ENCODE measurements around the gene DAP. TPM values are rescaled to one million over a fixed set of nuclear protein-coding genes. Genes with fewer than 3 reads are reported as not detected.

The DAP gene
- total RNA-seq, 4 donors from 2014 or later = 2.4 to 11.7 (median 3.6) TPM

- intact Hi-C loops (cut with DNase I; ENCODE audit: low total_unique reads) = no loop called here
- no peak for ATAC-seq
- H3K36me3 ChIP-seq = no peaks in the 10 kb centered on the region
Measured at GRCh38 chr5:10797261-10797660, 36.2 kb upstream of the DAP start.

GRCh38 chr5:10793785-10794184 is 32.8 kb upstream of the DAP start:
- Histone ChIP-seq H3K4me1 (no peaks in the 10 kb centered on the region), H3K36me3 (no peaks in the 10 kb centered on the region), H3K27ac (no peak overlapping the region), H3K4me3 (no peak overlapping the region), H3K27me3 (no peaks in the 10 kb centered on the region), H3K9me3 (no peaks in the 10 kb centered on the region)
- ATAC-seq (no peak), DNase-seq (no peak)
- intact Hi-C loops (cut with DNase I; ENCODE audit: low total_unique reads) (no loop called here), in situ Hi-C loops (cut with MboI; ENCODE audit: low sequenced_read_pairs in 4 of 4) (no loop called here)
- TF ChIP-seq POLR2A (IDR thresholded peaks at IDR 0.05) = no peak

More at GRCh38 chr5:10797261-10797660, 36.2 kb upstream of the DAP start:
- in situ Hi-C loops (cut with MboI; ENCODE audit: low sequenced_read_pairs in 4 of 4) = no loop called here
- Histone ChIP-seq H3K27me3 (no peaks in the 10 kb centered on the region), H3K4me3 (no peak overlapping the region), H3K9me3 (no peaks in the 10 kb centered on the region), H3K4me1 (no peaks in the 10 kb centered on the region), H3K27ac (no peak overlapping the region)
- TF ChIP-seq CTCF (IDR thresholded peaks at IDR 0.05 in 4 of 5, conservative IDR thresholded peaks at IDR 0.05 in 1 of 5) (no peak), POLR2A (IDR thresholded peaks at IDR 0.05) (no peak)
- DNase-seq = no peak

GRCh38 chr5:10792336-10792735 is 31.3 kb upstream of the DAP start:
- TF ChIP-seq CTCF (IDR thresholded peaks at IDR 0.05 in 4 of 5, conservative IDR thresholded peaks at IDR 0.05 in 1 of 5) = no peak
- TF ChIP-seq POLR2A (IDR thresholded peaks at IDR 0.05) = no peak
- no peaks in the 10 kb centered on the region for H3K4me1 ChIP-seq
- H3K27ac ChIP-seq = no peak overlapping the region
- H3K9me3 ChIP-seq = no peaks in the 10 kb centered on the region
- H3K27me3 ChIP-seq = no peaks in the 10 kb centered on the region
- DNase-seq (no peak), ATAC-seq (no peak)
- intact Hi-C loops (cut with DNase I; ENCODE audit: low total_unique reads) = no loop called here
- no peak overlapping the region for H3K4me3 ChIP-seq
- in situ Hi-C loops (cut with MboI; ENCODE audit: low sequenced_read_pairs in 4 of 4) = no loop called here
- H3K36me3 ChIP-seq = no peaks in the 10 kb centered on the region

GRCh38 chr5:10789726-10790125 is 28.7 kb upstream of the DAP start:
- intact Hi-C loops (cut with DNase I; ENCODE audit: low total_unique reads) (no loop called here), in situ Hi-C loops (cut with MboI; ENCODE audit: low sequenced_read_pairs in 4 of 4) (no loop called here)
- Histone ChIP-seq H3K27ac (no peak overlapping the region), H3K27me3 (no peaks in the 10 kb centered on the region), H3K4me3 (no peak overlapping the region), H3K36me3 (no peaks in the 10 kb centered on the region), H3K4me1 (no peaks in the 10 kb centered on the region), H3K9me3 (no peaks in the 10 kb centered on the region)
- no peak for TF ChIP-seq POLR2A (IDR thresholded peaks at IDR 0.05)
- no peak for TF ChIP-seq CTCF (IDR thresholded peaks at IDR 0.05 in 4 of 5, conservative IDR thresholded peaks at IDR 0.05 in 1 of 5)
- no peak for ATAC-seq
- no peak for DNase-seq

GRCh38 chr5:10789021-10789420 is 28.0 kb upstream of the DAP start:
- Histone ChIP-seq H3K9me3 (no peaks in the 10 kb centered on the region), H3K27ac (no peak overlapping the region), H3K4me1 (no peaks in the 10 kb centered on the region), H3K27me3 (no peaks in the 10 kb centered on the region), H3K4me3 (no peak overlapping the region), H3K36me3 (no peaks in the 10 kb centered on the region)
- intact Hi-C loops (cut with DNase I; ENCODE audit: low total_unique reads) (no loop called here), in situ Hi-C loops (cut with MboI; ENCODE audit: low sequenced_read_pairs in 4 of 4) (no loop called here)
- no peak for ATAC-seq
- DNase-seq = no peak
- no peak for TF ChIP-seq POLR2A (IDR thresholded peaks at IDR 0.05)
- TF ChIP-seq CTCF (IDR thresholded peaks at IDR 0.05 in 4 of 5, conservative IDR thresholded peaks at IDR 0.05 in 1 of 5) = no peak
